ENCODE results near the gene TCL1B. TPM values are rescaled to one million over a fixed set of nuclear protein-coding genes. Genes with fewer than 3 reads are reported as not detected.
"Not testable (repeated sequence)": the region's sequence is repeated elsewhere in the genome, so short reads cannot be mapped to it uniquely, and the experiment has no call there.

TCL1B gene
- total and polyA plus RNA-seq, 2 experiments from 2014 or later: not detected

DNA sequence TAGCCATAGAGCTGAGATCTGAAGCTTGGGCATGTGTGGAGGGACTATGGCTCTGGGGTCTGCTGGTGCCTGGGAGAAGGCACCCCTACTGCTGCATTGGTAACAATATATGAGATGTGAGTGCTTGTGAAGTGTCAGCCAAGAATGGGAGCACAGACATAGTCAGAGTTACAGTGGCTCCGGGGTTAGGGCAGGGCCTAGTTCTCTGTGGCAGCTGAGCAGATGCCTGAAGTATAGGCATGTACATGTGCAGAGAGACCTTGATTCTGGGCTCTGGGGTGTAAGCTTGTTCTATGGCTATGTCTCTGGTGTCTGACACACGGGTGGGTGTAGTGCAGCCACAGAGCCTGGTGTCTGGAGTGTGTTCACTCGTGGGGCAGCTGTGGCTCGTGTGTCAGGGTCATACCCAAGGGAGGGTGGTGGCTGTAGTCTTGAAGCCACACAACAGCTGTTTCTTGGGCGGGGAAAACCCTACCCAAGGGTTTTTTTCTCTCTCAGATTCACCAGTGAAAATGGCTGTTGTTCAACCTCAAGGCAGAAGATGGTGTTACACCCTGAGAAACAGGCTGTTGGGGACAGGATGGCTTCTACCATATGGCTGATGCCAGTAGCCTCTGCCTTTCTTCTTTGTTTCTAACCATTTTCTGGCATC is 39.6 kb downstream of the TCL1B start:
- no peaks in the 10 kb centered on the region for H3K79me2 ChIP-seq (ENCODE audit: insufficient read depth)
- no peaks in the 10 kb centered on the region for H3F3A ChIP-seq (ENCODE audit: insufficient read depth)
- 16 to 19% methylated on average over 5 of the region's 5 CpGs for WGBS, 2 experiments (ENCODE audit: low coverage in 1 of 2, low lambda C conversion rate in 2 of 2, missing lambda C conversion rate in 2 of 2)
- no peaks in the 10 kb centered on the region for H4K20me1 ChIP-seq (ENCODE audit: insufficient read depth)
- DNase-seq: no peak
- H2AFZ ChIP-seq: no peak overlapping the region
- no peaks in the 10 kb centered on the region for H3K4me1 ChIP-seq (ENCODE audit: insufficient read depth)
- H3K4me2 ChIP-seq (ENCODE audit: unreplicated experiment): no peak overlapping the region
- no peaks in the 10 kb centered on the region for H3K36me3 ChIP-seq (ENCODE audit: low read depth)
- no peaks in the 10 kb centered on the region for H3K9me3 ChIP-seq (ENCODE audit: low read depth)
- TF ChIP-seq EZH2phosphoT487 (IDR thresholded peaks at IDR 0.05; ENCODE audit: insufficient read depth, low read depth) (no peak), EZH2 (IDR thresholded peaks at IDR 0.05; ENCODE audit: insufficient read depth, poor library complexity, severe bottlenecking) (no peak)
- no peak overlapping the region for H3K4me3 ChIP-seq
- H3K9me2 ChIP-seq (ENCODE audit: insufficient read depth): no peaks in the 10 kb centered on the region
- H3K27me3 ChIP-seq (replicated peaks; ENCODE audit: insufficient read depth): no peaks in the 10 kb centered on the region; the same call in 1 of the 2 replicates
- H3K9ac ChIP-seq: no peak overlapping the region
- in situ Hi-C loops (cut with MboI): no loop called here
- H3K27ac ChIP-seq: no peak overlapping the region

DNA sequence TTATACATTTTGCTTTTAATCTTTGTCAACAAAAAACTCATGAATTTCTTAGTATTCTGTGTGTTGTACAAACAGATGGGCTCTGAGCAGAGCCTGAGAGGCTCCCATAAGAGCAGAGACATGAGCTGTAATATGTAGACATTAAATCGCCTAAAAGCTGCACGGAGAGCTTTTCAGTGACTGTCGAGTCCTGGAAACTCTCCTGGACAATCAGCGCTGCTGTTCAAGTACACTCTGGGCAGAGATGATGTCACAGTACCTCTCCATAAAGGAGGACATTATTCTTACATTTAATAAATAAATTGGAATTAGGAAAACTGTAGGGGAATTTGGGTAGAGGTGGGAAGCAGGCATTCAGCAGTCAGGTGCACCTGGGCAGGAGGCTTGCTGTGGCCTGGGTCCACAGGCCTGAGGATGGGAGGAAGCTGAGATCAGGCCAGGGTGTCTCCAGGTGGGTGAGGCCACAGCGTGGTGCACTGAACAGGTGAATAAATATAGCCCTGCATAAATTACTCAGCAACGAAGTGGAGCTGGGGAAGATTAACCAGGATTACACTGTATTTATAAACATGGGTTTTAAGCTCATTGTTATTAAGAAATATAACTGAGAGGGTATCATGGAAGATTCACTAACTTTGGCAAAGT is 41.0 kb downstream of the TCL1B start:
- whole genome bisulfite sequencing, 2 experiments (ENCODE audit: low coverage in 1 of 2, low lambda C conversion rate in 2 of 2, missing lambda C conversion rate in 2 of 2): 25 to 36% methylated on average over 6 of the region's 6 CpGs
- no peak for DNase-seq
- Histone ChIP-seq H3K9ac (no peak overlapping the region), H3F3A (ENCODE audit: insufficient read depth) (no peaks in the 10 kb centered on the region), H3K9me2 (ENCODE audit: insufficient read depth) (no peaks in the 10 kb centered on the region), H3K36me3 (ENCODE audit: low read depth) (no peaks in the 10 kb centered on the region), H3K4me1 (ENCODE audit: insufficient read depth) (no peaks in the 10 kb centered on the region), H3K4me3 (no peak overlapping the region), H4K20me1 (ENCODE audit: insufficient read depth) (no peaks in the 10 kb centered on the region), H3K9me3 (ENCODE audit: low read depth) (no peaks in the 10 kb centered on the region), H3K79me2 (ENCODE audit: insufficient read depth) (no peaks in the 10 kb centered on the region), H2AFZ (no peak overlapping the region), H3K27ac (no peak overlapping the region), H3K4me2 (ENCODE audit: unreplicated experiment) (no peak overlapping the region), H3K27me3 (replicated peaks; ENCODE audit: insufficient read depth) (no peaks in the 10 kb centered on the region; the same call in 1 of the 2 replicates)
- in situ Hi-C loops (cut with MboI): no loop called here
- no peak for TF ChIP-seq EZH2phosphoT487 (IDR thresholded peaks at IDR 0.05; ENCODE audit: insufficient read depth, low read depth)

- H3K9ac ChIP-seq; H3K4me3 ChIP-seq; DNase-seq; H3K4me1 ChIP-seq (ENCODE audit: insufficient read depth); H3K9me3 ChIP-seq (ENCODE audit: low read depth); H3K9me2 ChIP-seq (ENCODE audit: insufficient read depth); H4K20me1 ChIP-seq (ENCODE audit: insufficient read depth); H3K36me3 ChIP-seq (ENCODE audit: low read depth); H3K79me2 ChIP-seq (ENCODE audit: insufficient read depth); in situ Hi-C loops (cut with MboI); H2AFZ ChIP-seq; H3K27me3 ChIP-seq (replicated peaks; ENCODE audit: insufficient read depth); H3F3A ChIP-seq (ENCODE audit: insufficient read depth); H3K4me2 ChIP-seq (ENCODE audit: unreplicated experiment); H3K27ac ChIP-seq: not testable (repeated sequence)
- 44 to 57% methylated on average over 8 of the region's 8 CpGs for WGBS, 2 experiments (ENCODE audit: low coverage in 1 of 2, low lambda C conversion rate in 2 of 2, missing lambda C conversion rate in 2 of 2)
These were observed 43.3 kb downstream of the TCL1B start for GRCh38 chr14:95729402-95730028.

DNA sequence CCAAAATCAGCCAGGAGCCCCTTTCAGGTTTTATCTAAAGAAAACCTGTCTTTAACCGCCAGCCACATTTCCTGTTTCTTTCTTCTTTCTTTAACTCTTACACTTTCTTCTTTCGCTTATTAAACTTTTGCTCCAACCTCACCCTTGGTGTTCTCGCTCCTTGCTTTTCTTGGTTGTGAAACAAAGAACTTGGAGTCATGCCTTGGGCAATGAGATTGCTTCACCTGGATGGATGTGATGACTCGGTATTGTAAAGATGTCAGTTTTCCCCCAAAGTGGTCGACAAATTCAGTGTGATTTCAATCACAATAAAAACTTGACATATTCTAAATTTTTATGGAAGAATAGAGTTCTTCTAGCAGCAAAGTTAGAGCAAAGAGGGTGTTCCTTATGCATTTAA is 43.9 kb downstream of the TCL1B start:
- TF ChIP-seq EZH2 (IDR thresholded peaks at IDR 0.05; ENCODE audit: insufficient read depth, poor library complexity, severe bottlenecking) (no peak), EZH2phosphoT487 (IDR thresholded peaks at IDR 0.05; ENCODE audit: insufficient read depth, low read depth) (no peak)
- H3K36me3 ChIP-seq (ENCODE audit: low read depth): no peaks in the 10 kb centered on the region
- H3K79me2 ChIP-seq (ENCODE audit: insufficient read depth): no peaks in the 10 kb centered on the region
- H3K9me3 ChIP-seq (ENCODE audit: low read depth): no peaks in the 10 kb centered on the region
- H3K9ac ChIP-seq: no peak overlapping the region
- H3K4me2 ChIP-seq (ENCODE audit: unreplicated experiment): no peak overlapping the region
- H3K27me3 ChIP-seq (replicated peaks; ENCODE audit: insufficient read depth): no peaks in the 10 kb centered on the region; the same call in 1 of the 2 replicates
- H3F3A ChIP-seq (ENCODE audit: insufficient read depth): no peaks in the 10 kb centered on the region
- H4K20me1 ChIP-seq (ENCODE audit: insufficient read depth): no peaks in the 10 kb centered on the region
- no peak overlapping the region for H2AFZ ChIP-seq
- no peak overlapping the region for H3K27ac ChIP-seq
- in situ Hi-C loops (cut with MboI): no loop called here
- DNase-seq: no peak
- no peaks in the 10 kb centered on the region for H3K4me1 ChIP-seq (ENCODE audit: insufficient read depth)
- 52 to 53% methylated on average over 5 of the region's 5 CpGs for WGBS, 2 experiments (ENCODE audit: low coverage in 1 of 2, low lambda C conversion rate in 2 of 2, missing lambda C conversion rate in 2 of 2)
- H3K4me3 ChIP-seq: no peak overlapping the region
- no peaks in the 10 kb centered on the region for H3K9me2 ChIP-seq (ENCODE audit: insufficient read depth)
